Keratinocyte (primary cell): Measurements from ENCODE around the gene DUSP7.

Experiments
- CTCF ChIP-seq, 3 experiments: IDR thresholded peaks in 1 of 3; conservative IDR thresholded peaks in 1 of 3; optimal IDR thresholded peaks in 1 of 3; 2 replicates in 2 of 3; 3 replicates in 1 of 3; pipeline versions ENCODE3 to v1.5.1; 2011; ENCODE audit warnings: low read length in 3 of 3, mild to moderate bottlenecking in 3 of 3, moderate library complexity in 2 of 3, control low read depth in 1 of 3, inconsistent platforms in 1 of 3; ENCODE audit not compliant: insufficient read depth in 2 of 3; ENCODE audit errors: extremely low read depth in 1 of 3
- EZH2 ChIP-seq: IDR thresholded peaks from one replicate; pipeline ENCODE4 v1.6.1; 2012; ENCODE audit warnings: inconsistent platforms, mild to moderate bottlenecking, low read length, moderate library complexity

- TF ChIP-seq CTCF (optimal IDR thresholded peaks at IDR 0.05 in 1 of 3, IDR thresholded peaks at IDR 0.05 in 1 of 3, conservative IDR thresholded peaks at IDR 0.05 in 1 of 3; ENCODE audit: extremely low read depth in 1 of 3, insufficient read depth in 2 of 3, low read length in 3 of 3), result no peak
- no peak for TF ChIP-seq EZH2
Observed at GRCh38 chr3:52023860-52024764, 32.3 kb downstream of the DUSP7 start.
